Muscle of arm (tissue), 12 donors: ENCODE results near the gene LSM4. TPM values are rescaled to one million over a fixed set of nuclear protein-coding genes. Genes with fewer than 3 reads are reported as not detected.
A peak's percentile ranks its signal among the peaks of the same experiment; 100 is the strongest.

Experiments used
- DNase-seq: peaks from one replicate; pipeline ENCODE4 v3.0.0-alpha.2; 2013
- polyA plus RNA-seq, 12 donors: library from polyadenylated mRNA; unstranded; fragments of 120-200 nt; gene quantifications; one replicate each; pipeline ENCODE4 v1.2.1, GENCODE V29; 2013; ENCODE audit not compliant: insufficient read length in 12 of 12

The LSM4 gene
- polyA plus RNA-seq, 12 donors = 71.8 to 123 (median 76.6) TPM; not detected in 1

GRCh38 chr19:18280247-18281081 lies 42.4 kb downstream of the LSM4 start:
- DNase-seq = peak; percentile 68

- peak; percentile 95 for DNase-seq
Observed at GRCh38 chr19:18279516-18280246, 43.2 kb downstream of the LSM4 start.

GRCh38 chr19:18279266-18279515 lies 43.7 kb downstream of the LSM4 start:
- no peak for DNase-seq

- DNase-seq = no peak
Observed at GRCh38 chr19:18278521-18279265, 44.2 kb downstream of the LSM4 start.

GRCh38 chr19:18274781-18275356 lies 48.0 kb downstream of the LSM4 start:
- DNase-seq = peak; percentile 93

GRCh38 chr19:18274219-18274780 lies 48.6 kb downstream of the LSM4 start, which contains the start of gene IQCN:
Gene IQCN, minus strand, starts transcription at chr19:18274452. Its CDS starts 4,974 bp downstream, at chr19:18269478.
- DNase-seq = peak; percentile 54

GRCh38 chr19:18273561-18274218 lies 49.2 kb downstream of the LSM4 start:
- no peak for DNase-seq

- DNase-seq = no peak
Observed at GRCh38 chr19:18271433-18271841, 51.4 kb downstream of the LSM4 start.

GRCh38 chr19:18270326-18270725 lies 52.5 kb downstream of the LSM4 start:
- no peak for DNase-seq

- DNase-seq = no peak
Observed at GRCh38 chr19:18269070-18269723, 53.7 kb downstream of the LSM4 start.

- DNase-seq = no peak
Observed at GRCh38 chr19:18266771-18267686, 55.8 kb downstream of the LSM4 start.

GRCh38 chr19:18265582-18265981 lies 57.3 kb downstream of the LSM4 start:
- DNase-seq = no peak

GRCh38 chr19:18264971-18265540 lies 57.8 kb downstream of the LSM4 start:
- DNase-seq = no peak

GRCh38 chr19:18264137-18264854 lies 58.6 kb downstream of the LSM4 start:
- DNase-seq = no peak

- no peak for DNase-seq
Observed at GRCh38 chr19:18263324-18264136, 59.3 kb downstream of the LSM4 start.

- no peak for DNase-seq
Observed at GRCh38 chr19:18262917-18263316, 60.0 kb downstream of the LSM4 start.

GRCh38 chr19:18262144-18262543 lies 60.7 kb downstream of the LSM4 start:
- no peak for DNase-seq

GRCh38 chr19:18261474-18261873 lies 61.4 kb downstream of the LSM4 start:
- DNase-seq = no peak
